ENCODE results near the gene SENP6. TPM values are rescaled to one million over a fixed set of nuclear protein-coding genes. Genes with fewer than 3 reads are reported as not detected.
"Not testable (repeated sequence)": the region's sequence is repeated elsewhere in the genome, so short reads cannot be mapped to it uniquely, and the experiment has no call there.

The SENP6 gene
- polyA plus RNA-seq, 1 donor from 2014 or later: 113 TPM

GRCh38 chr6:75673884-75674283 is 72.2 kb downstream of the SENP6 start:
- Histone ChIP-seq H3K9ac (ENCODE audit: low read length) (no peak overlapping the region), H3K36me3 (ENCODE audit: insufficient read depth, low read length) (no peaks in the 10 kb centered on the region), H3K27ac (ENCODE audit: low read length) (no peak overlapping the region), H3K4me3 (ENCODE audit: low read length) (no peak overlapping the region), H3K27me3 (ENCODE audit: insufficient read depth, low read depth, low read length) (no peaks in the 10 kb centered on the region), H3K9me3 (ENCODE audit: low read length) (no peaks in the 10 kb centered on the region), H4K20me1 (ENCODE audit: insufficient read depth) (no peaks in the 10 kb centered on the region), H3K79me2 (replicated peaks; ENCODE audit: insufficient read depth, low read length) (no peaks in the 10 kb centered on the region), H3F3A (ENCODE audit: insufficient read depth, low read length, poor library complexity, severe bottlenecking) (no peaks in the 10 kb centered on the region), H3K4me2 (ENCODE audit: low read length) (no peak overlapping the region), H3K9me2 (ENCODE audit: insufficient read depth, low read length) (no peaks in the 10 kb centered on the region), H2AFZ (ENCODE audit: low read depth, low read length) (no peak overlapping the region)
- TF ChIP-seq EZH2 (IDR thresholded peaks at IDR 0.05; ENCODE audit: borderline replicate concordance, insufficient read depth, low read length, poor library complexity, severe bottlenecking) (no peak), RAD21 (conservative IDR thresholded peaks at IDR 0.05) (no peak), EP300 (conservative IDR thresholded peaks at IDR 0.05; ENCODE audit: poor library complexity, severe bottlenecking) (no peak), TAF1 (IDR thresholded peaks at IDR 0.05; ENCODE audit: low read depth) (no peak), SMC3 (conservative IDR thresholded peaks at IDR 0.05; ENCODE audit: poor library complexity) (no peak), MXI1 (conservative IDR thresholded peaks at IDR 0.05; ENCODE audit: poor library complexity, severe bottlenecking) (no peak)
- TF ChIP-seq, protein P1, sequence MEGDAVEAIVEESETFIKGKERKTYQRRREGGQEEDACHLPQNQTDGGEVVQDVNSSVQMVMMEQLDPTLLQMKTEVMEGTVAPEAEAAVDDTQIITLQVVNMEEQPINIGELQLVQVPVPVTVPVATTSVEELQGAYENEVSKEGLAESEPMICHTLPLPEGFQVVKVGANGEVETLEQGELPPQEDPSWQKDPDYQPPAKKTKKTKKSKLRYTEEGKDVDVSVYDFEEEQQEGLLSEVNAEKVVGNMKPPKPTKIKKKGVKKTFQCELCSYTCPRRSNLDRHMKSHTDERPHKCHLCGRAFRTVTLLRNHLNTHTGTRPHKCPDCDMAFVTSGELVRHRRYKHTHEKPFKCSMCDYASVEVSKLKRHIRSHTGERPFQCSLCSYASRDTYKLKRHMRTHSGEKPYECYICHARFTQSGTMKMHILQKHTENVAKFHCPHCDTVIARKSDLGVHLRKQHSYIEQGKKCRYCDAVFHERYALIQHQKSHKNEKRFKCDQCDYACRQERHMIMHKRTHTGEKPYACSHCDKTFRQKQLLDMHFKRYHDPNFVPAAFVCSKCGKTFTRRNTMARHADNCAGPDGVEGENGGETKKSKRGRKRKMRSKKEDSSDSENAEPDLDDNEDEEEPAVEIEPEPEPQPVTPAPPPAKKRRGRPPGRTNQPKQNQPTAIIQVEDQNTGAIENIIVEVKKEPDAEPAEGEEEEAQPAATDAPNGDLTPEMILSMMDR (IDR thresholded peaks at IDR 0.05; ENCODE audit: poor library complexity, severe bottlenecking): no peak

DNA sequence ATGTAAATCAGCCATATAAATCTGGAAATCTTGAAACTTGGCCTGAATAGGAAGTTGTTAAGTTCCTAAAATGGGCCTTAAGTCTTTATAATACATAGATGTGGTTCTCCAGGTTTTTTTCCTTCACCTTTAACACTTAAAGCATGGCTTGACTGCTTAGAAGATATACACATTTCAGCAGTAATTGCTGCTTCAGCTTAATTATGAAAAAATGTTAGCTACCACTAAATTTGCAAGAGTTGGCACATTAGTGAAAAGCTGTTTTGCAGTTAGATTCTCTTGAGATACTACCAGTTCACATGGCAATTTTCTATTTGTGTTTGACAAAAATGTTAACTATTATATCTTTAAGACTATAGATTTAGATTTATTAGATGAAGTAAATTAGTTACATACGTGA is 74.7 kb downstream of the SENP6 start:
- no peak overlapping the region for H3K4me3 ChIP-seq (ENCODE audit: low read length)
- H3K79me2 ChIP-seq (replicated peaks; ENCODE audit: insufficient read depth, low read length): no peaks in the 10 kb centered on the region
- H3K36me3 ChIP-seq (ENCODE audit: insufficient read depth, low read length): no peaks in the 10 kb centered on the region
- H3K27ac ChIP-seq (ENCODE audit: low read length): no peak overlapping the region
- no peaks in the 10 kb centered on the region for H3K9me2 ChIP-seq (ENCODE audit: insufficient read depth, low read length)
- H3K9me3 ChIP-seq (ENCODE audit: low read length): no peaks in the 10 kb centered on the region
- H3K9ac ChIP-seq (ENCODE audit: low read length): no peak overlapping the region
- no peak for TF ChIP-seq POLR2AphosphoS5 (IDR thresholded peaks at IDR 0.05)
- no peak overlapping the region for H2AFZ ChIP-seq (ENCODE audit: low read depth, low read length)
- no peaks in the 10 kb centered on the region for H4K20me1 ChIP-seq (ENCODE audit: insufficient read depth)
- no peaks in the 10 kb centered on the region for H3K27me3 ChIP-seq (ENCODE audit: insufficient read depth, low read depth, low read length)
- H3F3A ChIP-seq (ENCODE audit: insufficient read depth, low read length, poor library complexity, severe bottlenecking): no peaks in the 10 kb centered on the region
- no peak overlapping the region for H3K4me2 ChIP-seq (ENCODE audit: low read length)

DNA sequence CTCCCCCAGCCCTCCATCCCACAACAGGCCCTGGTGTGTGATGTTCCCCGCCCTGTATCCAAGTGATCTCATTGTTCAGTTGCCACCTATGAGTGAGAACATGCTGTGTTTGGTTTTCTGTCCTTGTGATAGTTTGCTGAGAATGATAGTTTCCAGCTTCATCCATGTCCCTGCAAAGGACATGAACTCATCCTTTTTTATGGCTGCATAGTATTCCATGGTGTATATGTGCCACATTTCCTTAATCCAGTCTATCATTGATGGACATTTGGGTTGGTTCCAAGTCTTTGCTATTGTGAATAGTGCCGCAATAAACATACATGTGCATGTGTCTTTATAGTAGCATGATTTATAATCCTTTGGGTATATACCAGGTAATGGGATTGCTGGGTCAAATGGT is 80.9 kb downstream of the SENP6 start:
- not testable (repeated sequence) for H3K9me3 ChIP-seq (ENCODE audit: low read length); H3K9me2 ChIP-seq (ENCODE audit: insufficient read depth, low read length); H3K9ac ChIP-seq (ENCODE audit: low read length); H3K4me3 ChIP-seq (ENCODE audit: low read length); H3F3A ChIP-seq (ENCODE audit: insufficient read depth, low read length, poor library complexity, severe bottlenecking); H3K36me3 ChIP-seq (ENCODE audit: insufficient read depth, low read length); H3K27me3 ChIP-seq (ENCODE audit: insufficient read depth, low read depth, low read length); H3K79me2 ChIP-seq (replicated peaks; ENCODE audit: insufficient read depth, low read length); H3K4me2 ChIP-seq (ENCODE audit: low read length); H3K27ac ChIP-seq (ENCODE audit: low read length); H2AFZ ChIP-seq (ENCODE audit: low read depth, low read length); H4K20me1 ChIP-seq (ENCODE audit: insufficient read depth)

GRCh38 chr6:75683005-75683404 is 81.3 kb downstream of the SENP6 start:
- H3K4me2 ChIP-seq (ENCODE audit: low read length); H2AFZ ChIP-seq (ENCODE audit: low read depth, low read length); H3K27ac ChIP-seq (ENCODE audit: low read length); H4K20me1 ChIP-seq (ENCODE audit: insufficient read depth); H3K79me2 ChIP-seq (replicated peaks; ENCODE audit: insufficient read depth, low read length); H3K36me3 ChIP-seq (ENCODE audit: insufficient read depth, low read length); H3K9ac ChIP-seq (ENCODE audit: low read length); H3K9me2 ChIP-seq (ENCODE audit: insufficient read depth, low read length); H3K4me3 ChIP-seq (ENCODE audit: low read length); H3K9me3 ChIP-seq (ENCODE audit: low read length); H3F3A ChIP-seq (ENCODE audit: insufficient read depth, low read length, poor library complexity, severe bottlenecking); H3K27me3 ChIP-seq (ENCODE audit: insufficient read depth, low read depth, low read length): not testable (repeated sequence)

DNA sequence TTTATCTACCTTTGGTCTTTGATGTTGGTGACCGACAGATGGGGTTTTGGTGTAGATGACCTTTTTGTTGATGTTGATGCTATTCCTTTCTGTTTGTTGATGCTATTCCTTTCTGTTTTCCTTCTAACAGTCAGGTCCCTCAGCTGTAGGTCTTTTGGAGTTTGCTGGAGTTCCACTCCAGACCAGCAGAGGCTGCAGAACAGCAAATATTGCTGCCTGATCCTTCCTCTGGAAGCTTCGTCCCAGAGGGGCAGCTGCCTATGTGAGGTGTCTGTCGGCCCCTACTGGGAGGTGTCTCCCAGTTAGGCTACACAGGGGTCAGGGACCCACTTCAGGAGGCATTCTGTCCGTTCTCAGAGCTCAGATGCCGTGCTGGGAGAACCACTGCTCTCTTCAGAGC is 85.9 kb downstream of the SENP6 start:
- not testable (repeated sequence) for H4K20me1 ChIP-seq (ENCODE audit: insufficient read depth); H3K9ac ChIP-seq (ENCODE audit: low read length); H3K36me3 ChIP-seq (ENCODE audit: insufficient read depth, low read length); H3K27ac ChIP-seq (ENCODE audit: low read length); H3K4me3 ChIP-seq (ENCODE audit: low read length); H2AFZ ChIP-seq (ENCODE audit: low read depth, low read length); H3K9me2 ChIP-seq (ENCODE audit: insufficient read depth, low read length); H3K9me3 ChIP-seq (ENCODE audit: low read length); H3F3A ChIP-seq (ENCODE audit: insufficient read depth, low read length, poor library complexity, severe bottlenecking); H3K4me2 ChIP-seq (ENCODE audit: low read length); H3K27me3 ChIP-seq (ENCODE audit: insufficient read depth, low read depth, low read length); H3K79me2 ChIP-seq (replicated peaks; ENCODE audit: insufficient read depth, low read length)

GRCh38 chr6:75687937-75688336 is 86.3 kb downstream of the SENP6 start:
- H2AFZ ChIP-seq (ENCODE audit: low read depth, low read length); H3K27ac ChIP-seq (ENCODE audit: low read length); H3K9me2 ChIP-seq (ENCODE audit: insufficient read depth, low read length); H3K9me3 ChIP-seq (ENCODE audit: low read length); H3K36me3 ChIP-seq (ENCODE audit: insufficient read depth, low read length); H4K20me1 ChIP-seq (ENCODE audit: insufficient read depth); H3F3A ChIP-seq (ENCODE audit: insufficient read depth, low read length, poor library complexity, severe bottlenecking); H3K79me2 ChIP-seq (replicated peaks; ENCODE audit: insufficient read depth, low read length); H3K27me3 ChIP-seq (ENCODE audit: insufficient read depth, low read depth, low read length); H3K9ac ChIP-seq (ENCODE audit: low read length); H3K4me2 ChIP-seq (ENCODE audit: low read length); H3K4me3 ChIP-seq (ENCODE audit: low read length): not testable (repeated sequence)

All from neural cell (in vitro differentiated cells).